ENCODE measurements around the gene DYNLL1.
A peak's percentile ranks its signal among the peaks of the same experiment; 100 is the strongest.

The DYNLL1 gene

GRCh38 chr12:120495186-120495730 is 655 bp upstream of the DYNLL1 start:
- DNase-seq (ENCODE audit: low read depth) = no peak

GRCh38 chr12:120496413-120497340 is 764 bp downstream of the DYNLL1 start:
- no peak for DNase-seq (ENCODE audit: low read depth)
- peak overlapping the region; percentile 97 for H3K4me3 ChIP-seq (ENCODE audit: control insufficient read depth, low read depth, low read length)
- no peak for TF ChIP-seq CTCF (IDR thresholded peaks at IDR 0.05; ENCODE audit: control insufficient read depth, insufficient read depth, low read depth, low read length, missing control alignments)

More at GRCh38 chr12:120495186-120495730, 655 bp upstream of the DYNLL1 start:
- H3K4me3 ChIP-seq (ENCODE audit: control insufficient read depth, low read depth, low read length) = peak overlapping the region; percentile 97
- TF ChIP-seq CTCF (IDR thresholded peaks at IDR 0.05; ENCODE audit: control insufficient read depth, insufficient read depth, low read depth, low read length, missing control alignments) = no peak

GRCh38 chr12:120497524-120498150 is 1.7 kb downstream of the DYNLL1 start:
- no peak for DNase-seq (ENCODE audit: low read depth)
- peak overlapping the region; percentile 97 for H3K4me3 ChIP-seq (ENCODE audit: control insufficient read depth, low read depth, low read length)
- TF ChIP-seq CTCF (IDR thresholded peaks at IDR 0.05; ENCODE audit: control insufficient read depth, insufficient read depth, low read depth, low read length, missing control alignments) = no peak

- no peak for TF ChIP-seq CTCF (IDR thresholded peaks at IDR 0.05; ENCODE audit: control insufficient read depth, insufficient read depth, low read depth, low read length, missing control alignments)
- no peak overlapping the region for H3K4me3 ChIP-seq (ENCODE audit: control insufficient read depth, low read depth, low read length)
- DNase-seq (ENCODE audit: low read depth) = no peak
Measured at GRCh38 chr12:120498870-120499515, 3.1 kb downstream of the DYNLL1 start.

- TF ChIP-seq CTCF (IDR thresholded peaks at IDR 0.05; ENCODE audit: control insufficient read depth, insufficient read depth, low read depth, low read length, missing control alignments) = no peak
- DNase-seq (ENCODE audit: low read depth) = no peak
- no peak overlapping the region for H3K4me3 ChIP-seq (ENCODE audit: control insufficient read depth, low read depth, low read length)
Measured at GRCh38 chr12:120500581-120500980, 4.7 kb downstream of the DYNLL1 start.

GRCh38 chr12:120504587-120504986 is 8.7 kb downstream of the DYNLL1 start:
- no peak for TF ChIP-seq CTCF (IDR thresholded peaks at IDR 0.05; ENCODE audit: control insufficient read depth, insufficient read depth, low read depth, low read length, missing control alignments)
- H3K4me3 ChIP-seq (ENCODE audit: control insufficient read depth, low read depth, low read length) = no peak overlapping the region
- DNase-seq (ENCODE audit: low read depth) = no peak

Measured in AG09309 (cell line).